ENCODE data around the gene COL23A1.

The COL23A1 gene

DNA sequence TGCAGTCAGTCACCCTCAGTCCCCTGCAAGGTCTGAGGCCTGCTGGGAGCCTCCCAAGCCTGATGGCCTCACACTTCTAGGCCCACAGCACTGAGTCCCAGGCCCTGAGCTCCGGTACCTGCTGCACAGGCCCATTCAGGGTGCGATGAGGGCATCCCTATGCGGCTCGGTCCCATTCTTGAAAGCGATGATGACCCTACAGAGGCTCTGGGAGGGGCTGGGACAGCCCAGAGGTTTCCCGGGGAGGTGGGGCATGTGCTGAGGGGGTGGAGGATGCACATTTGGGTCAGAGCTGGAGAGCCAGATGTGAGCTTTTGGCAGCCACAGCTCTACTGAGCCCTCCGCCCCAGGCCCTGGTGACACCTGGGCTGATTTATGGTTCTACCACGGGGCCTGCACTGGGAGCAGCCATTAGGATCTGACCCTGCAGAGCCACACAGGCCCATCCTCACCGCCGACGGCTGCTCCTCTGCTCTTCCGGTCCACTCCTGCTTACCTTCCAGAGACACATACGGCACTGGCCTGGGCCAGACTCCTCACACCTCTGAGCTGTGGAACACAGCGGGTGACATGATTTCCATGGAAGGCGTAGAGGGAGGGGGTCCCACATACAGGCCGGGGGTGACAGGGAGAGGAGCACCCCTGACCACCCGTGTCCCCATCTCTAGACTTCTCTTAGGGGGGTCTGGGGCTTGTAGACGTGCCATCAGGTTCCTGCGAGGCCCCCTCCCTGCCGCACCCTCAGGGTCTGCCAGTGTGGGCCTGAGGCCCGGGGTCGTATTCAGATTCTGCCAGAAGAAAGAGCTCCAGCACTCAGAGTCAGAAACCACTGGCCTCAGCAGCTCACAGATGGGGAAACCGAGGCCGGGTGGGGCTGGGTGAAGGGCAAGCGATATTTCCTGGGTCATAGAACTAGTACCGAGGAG, 53.4 kb downstream of the COL23A1 start:
- no peaks in the 10 kb centered on the region for H3K9me3 Mint-ChIP-seq
- no peaks in the 10 kb centered on the region for H3K27me3 Mint-ChIP-seq (ENCODE audit: low read depth)
- H3K4me3 Mint-ChIP-seq, result no peak overlapping the region
- H3K4me1 Mint-ChIP-seq (ENCODE audit: low read depth), result no peaks in the 10 kb centered on the region
- H3K36me3 Mint-ChIP-seq (ENCODE audit: low read depth), result no peaks in the 10 kb centered on the region
- no peak overlapping the region for H3K27ac Mint-ChIP-seq

DNA sequence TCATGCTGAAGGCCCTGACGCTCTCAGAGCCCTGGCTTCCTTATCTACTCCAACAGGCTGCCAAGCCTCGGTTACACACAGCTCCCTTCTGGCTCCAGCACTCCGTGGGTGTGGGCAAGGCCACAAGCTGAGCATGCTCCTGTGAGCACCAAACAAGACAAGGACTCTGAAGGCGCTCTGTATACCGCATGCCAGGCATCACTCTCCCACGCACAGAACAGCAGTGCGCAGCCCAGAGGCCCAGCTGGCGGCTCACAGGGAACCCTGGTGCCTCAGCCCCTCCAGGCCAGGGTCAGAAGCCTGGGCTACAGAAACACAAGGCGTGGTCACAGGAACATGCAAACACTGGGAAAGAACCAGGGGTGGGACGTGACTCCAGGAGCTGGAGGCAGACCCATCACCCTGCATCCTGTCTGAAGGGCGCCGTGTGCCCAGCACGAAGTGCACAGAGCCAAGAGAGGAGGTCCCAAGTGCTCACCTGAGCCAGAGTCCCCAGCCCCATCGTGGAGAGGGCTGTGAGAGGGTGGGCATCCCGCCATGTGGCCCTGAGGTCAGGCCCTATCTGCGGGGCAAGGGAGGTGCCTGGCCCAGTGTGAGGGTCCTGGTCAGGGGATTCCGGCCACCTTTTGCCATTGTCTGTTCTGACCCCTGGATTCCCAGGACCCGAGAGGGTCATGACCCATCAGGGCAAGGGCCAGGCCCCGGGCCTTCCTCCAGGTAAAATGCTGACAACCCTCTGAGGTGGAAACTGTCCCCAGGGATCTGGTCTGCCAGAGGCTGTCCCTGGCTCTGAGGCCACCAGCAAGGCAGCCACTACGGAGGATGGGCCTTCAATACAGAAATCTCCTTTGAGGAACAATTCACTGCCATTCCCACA, 54.7 kb downstream of the COL23A1 start:
- H3K36me3 Mint-ChIP-seq (ENCODE audit: low read depth), result no peaks in the 10 kb centered on the region
- no peak overlapping the region for H3K4me3 Mint-ChIP-seq
- no peaks in the 10 kb centered on the region for H3K27me3 Mint-ChIP-seq (ENCODE audit: low read depth)
- no peak overlapping the region for H3K27ac Mint-ChIP-seq
- no peaks in the 10 kb centered on the region for H3K4me1 Mint-ChIP-seq (ENCODE audit: low read depth)
- no peaks in the 10 kb centered on the region for H3K9me3 Mint-ChIP-seq

DNA sequence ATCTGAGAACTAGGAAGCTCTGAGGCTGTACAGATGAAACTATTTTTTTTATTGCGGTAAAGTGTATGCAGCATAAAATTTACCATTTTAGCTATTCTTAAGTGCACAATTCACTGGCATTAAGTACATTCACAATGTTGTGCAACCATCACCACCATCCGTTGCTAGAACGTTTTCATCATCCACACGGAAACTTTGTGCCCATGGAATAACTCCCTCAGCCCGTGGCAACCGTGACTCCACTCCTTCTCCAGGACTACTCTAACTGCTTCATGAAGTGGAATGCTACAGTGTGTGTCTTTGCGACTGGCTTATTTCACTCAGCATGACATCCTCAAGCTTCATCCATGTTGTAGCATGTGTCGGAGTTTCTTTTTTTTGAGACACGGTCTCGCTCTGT, 57.1 kb downstream of the COL23A1 start:
- H3K4me1 Mint-ChIP-seq (ENCODE audit: low read depth), result no peaks in the 10 kb centered on the region

DNA sequence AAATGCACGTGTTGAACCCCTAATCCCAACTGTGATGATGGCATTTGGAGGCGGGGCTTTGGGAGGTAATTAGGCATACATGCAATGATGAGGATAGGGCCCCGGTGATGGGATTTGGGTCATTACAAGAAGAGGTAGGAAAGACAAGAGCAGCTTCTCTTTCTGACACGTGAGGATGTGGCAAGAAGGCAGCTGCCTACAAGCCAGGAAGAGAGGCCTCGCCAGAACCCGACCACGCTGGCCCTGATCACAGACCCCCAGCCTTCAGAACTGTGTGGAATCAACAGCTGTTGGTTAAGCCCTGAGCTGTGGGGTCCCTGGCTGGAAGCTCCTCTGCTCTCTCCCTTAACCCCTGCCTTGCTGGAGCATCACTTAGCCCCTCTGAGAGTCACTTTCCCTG, 57.5 kb downstream of the COL23A1 start:
- H3K27ac Mint-ChIP-seq, result no peak overlapping the region
- H3K27me3 Mint-ChIP-seq (ENCODE audit: low read depth), result no peaks in the 10 kb centered on the region
- H3K9me3 Mint-ChIP-seq, result no peaks in the 10 kb centered on the region
- H3K4me1 Mint-ChIP-seq (ENCODE audit: low read depth), result no peaks in the 10 kb centered on the region
- no peak overlapping the region for H3K4me3 Mint-ChIP-seq
- H3K36me3 Mint-ChIP-seq (ENCODE audit: low read depth), result no peaks in the 10 kb centered on the region

More for the DNA sequence above, 57.1 kb downstream of the COL23A1 start:
- no peak overlapping the region for H3K4me3 Mint-ChIP-seq
- no peaks in the 10 kb centered on the region for H3K9me3 Mint-ChIP-seq
- no peak overlapping the region for H3K27ac Mint-ChIP-seq
- no peaks in the 10 kb centered on the region for H3K27me3 Mint-ChIP-seq (ENCODE audit: low read depth)
- no peaks in the 10 kb centered on the region for H3K36me3 Mint-ChIP-seq (ENCODE audit: low read depth)

DNA sequence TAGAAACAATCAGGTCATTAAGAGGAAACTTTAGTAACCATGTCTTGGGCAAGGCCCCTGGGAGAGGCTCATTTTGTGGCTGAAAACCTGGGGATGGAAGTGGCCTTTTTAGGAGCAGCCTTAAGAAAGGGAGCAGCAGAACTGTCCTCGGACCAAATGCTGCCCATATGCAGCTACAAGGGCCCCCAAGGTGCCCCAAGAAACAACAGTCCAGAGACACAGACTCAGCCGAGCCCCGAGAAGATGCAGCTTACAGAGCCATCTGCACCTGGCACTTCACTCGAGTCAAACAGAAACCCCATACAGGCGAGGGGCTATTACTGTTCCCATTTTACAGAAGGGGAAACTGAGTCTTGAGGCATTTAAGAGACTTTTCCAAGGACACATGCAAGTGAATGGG, 58.0 kb downstream of the COL23A1 start:
- H3K27ac Mint-ChIP-seq, result no peak overlapping the region
- no peaks in the 10 kb centered on the region for H3K27me3 Mint-ChIP-seq (ENCODE audit: low read depth)
- H3K4me1 Mint-ChIP-seq (ENCODE audit: low read depth), result no peaks in the 10 kb centered on the region
- no peak overlapping the region for H3K4me3 Mint-ChIP-seq
- no peaks in the 10 kb centered on the region for H3K9me3 Mint-ChIP-seq
- H3K36me3 Mint-ChIP-seq (ENCODE audit: low read depth), result no peaks in the 10 kb centered on the region

DNA sequence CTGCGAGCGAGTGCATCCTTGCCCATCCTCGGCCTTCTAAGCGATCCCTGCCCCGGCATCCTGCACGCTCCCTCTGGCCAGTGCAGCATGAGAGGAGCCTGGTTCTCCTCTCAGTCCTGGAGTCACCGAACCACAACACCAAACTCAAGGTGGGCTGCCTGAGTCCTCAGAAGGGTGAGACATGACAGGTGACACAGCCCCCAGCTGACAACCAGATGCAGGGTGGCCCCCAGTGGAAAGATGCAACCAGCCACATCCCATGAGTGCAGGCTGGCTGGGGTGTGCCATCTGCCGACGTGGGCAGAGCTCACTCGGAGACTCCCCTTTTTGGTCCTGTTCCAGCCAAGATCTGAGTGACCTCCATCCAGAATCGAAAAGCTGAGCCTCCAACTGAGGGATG, 58.4 kb downstream of the COL23A1 start:
- Mint-ChIP-seq H3K27me3 (ENCODE audit: low read depth) (no peaks in the 10 kb centered on the region), H3K4me1 (ENCODE audit: low read depth) (no peaks in the 10 kb centered on the region), H3K27ac (no peak overlapping the region), H3K4me3 (no peak overlapping the region), H3K36me3 (ENCODE audit: low read depth) (no peaks in the 10 kb centered on the region), H3K9me3 (no peaks in the 10 kb centered on the region)

DNA sequence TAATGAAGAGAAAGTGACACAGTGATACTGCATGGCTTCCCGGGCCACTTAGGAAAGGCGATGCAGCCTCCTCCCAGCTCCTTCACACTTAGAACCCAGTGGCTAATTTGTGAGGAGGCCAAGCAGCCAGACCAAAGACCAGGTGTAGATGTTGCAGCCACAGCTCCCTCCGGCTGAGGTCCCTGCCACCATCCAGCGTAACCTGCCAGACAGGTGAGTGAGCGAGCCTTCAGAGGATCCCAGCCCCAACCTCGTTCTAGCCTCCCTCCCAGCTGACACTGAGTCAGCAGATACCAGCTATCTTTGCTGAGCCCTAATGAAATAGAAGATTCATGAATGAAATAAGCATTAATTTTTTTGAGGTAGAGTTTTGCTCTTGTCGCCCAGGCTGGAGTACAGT, 59.7 kb downstream of the COL23A1 start:
- no peaks in the 10 kb centered on the region for H3K4me1 Mint-ChIP-seq (ENCODE audit: low read depth)
- no peaks in the 10 kb centered on the region for H3K27me3 Mint-ChIP-seq (ENCODE audit: low read depth)
- no peak overlapping the region for H3K27ac Mint-ChIP-seq
- no peaks in the 10 kb centered on the region for H3K36me3 Mint-ChIP-seq (ENCODE audit: low read depth)
- no peaks in the 10 kb centered on the region for H3K9me3 Mint-ChIP-seq
- H3K4me3 Mint-ChIP-seq, result no peak overlapping the region

DNA sequence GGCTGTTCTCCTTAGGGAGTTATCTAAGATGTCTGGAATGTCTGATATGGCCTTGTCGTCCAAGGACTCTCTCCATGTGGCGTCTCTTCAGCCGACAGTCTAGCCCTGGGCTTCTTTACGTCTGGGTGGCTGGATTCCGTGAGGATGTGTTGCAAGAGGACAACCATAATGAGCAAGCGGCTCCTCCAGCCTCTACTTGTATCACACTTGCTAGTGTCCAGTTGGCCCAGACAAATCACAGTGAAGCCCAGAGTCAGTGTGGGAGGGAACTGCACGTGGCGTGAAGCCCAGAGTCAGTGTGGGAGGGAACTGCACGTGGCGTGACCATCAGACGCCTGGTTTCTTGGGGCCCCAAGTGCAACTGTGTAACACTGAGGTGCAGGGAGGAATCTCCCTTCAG, 61.1 kb downstream of the COL23A1 start:
- H3K4me3 Mint-ChIP-seq, result no peak overlapping the region
- no peaks in the 10 kb centered on the region for H3K27me3 Mint-ChIP-seq (ENCODE audit: low read depth)

DNA sequence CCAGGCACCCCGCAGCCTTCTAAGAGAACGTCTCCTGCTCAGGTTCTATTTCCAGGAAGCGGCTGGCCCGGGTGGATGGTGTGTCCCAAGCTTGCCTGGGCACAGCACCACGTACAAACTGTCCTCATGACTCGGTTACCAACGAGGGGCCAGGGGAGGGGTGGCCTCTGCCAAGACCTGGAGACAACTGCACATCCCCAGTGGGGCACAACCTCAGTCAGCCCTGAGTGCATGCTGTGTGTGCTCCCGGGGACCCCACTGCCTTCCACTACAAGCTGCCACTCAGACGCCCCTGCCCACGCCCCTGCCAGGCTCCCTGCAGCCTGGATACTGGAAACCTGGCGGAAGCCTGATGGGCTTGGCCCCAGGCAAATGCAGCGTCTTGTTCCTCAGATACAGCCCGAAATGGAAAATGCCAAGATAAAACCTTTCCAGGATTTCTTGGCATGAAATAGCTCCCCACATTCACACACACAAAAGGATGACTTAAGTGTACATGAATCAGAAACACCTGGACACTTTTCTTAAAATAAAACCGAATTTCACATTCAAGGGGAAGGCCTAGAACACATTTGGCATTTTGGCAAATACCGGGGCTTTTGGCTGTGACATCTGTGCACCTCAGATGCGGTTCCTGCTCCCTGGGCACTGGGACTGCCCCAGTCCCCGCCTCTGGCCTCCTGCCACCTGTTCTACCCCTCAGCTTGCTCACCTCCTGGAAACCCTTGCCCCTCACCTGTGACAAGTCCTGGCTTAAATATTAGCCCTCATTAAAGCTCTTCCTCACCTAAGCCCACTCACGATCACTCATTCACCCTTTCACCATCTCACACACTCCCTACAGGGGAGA, 62.5 kb downstream of the COL23A1 start:
- Mint-ChIP-seq H3K4me1 (ENCODE audit: low read depth) (no peaks in the 10 kb centered on the region), H3K27ac (no peak overlapping the region), H3K9me3 (no peaks in the 10 kb centered on the region), H3K4me3 (no peak overlapping the region), H3K27me3 (ENCODE audit: low read depth) (no peaks in the 10 kb centered on the region), H3K36me3 (ENCODE audit: low read depth) (no peaks in the 10 kb centered on the region)

More for the DNA sequence above, 61.1 kb downstream of the COL23A1 start:
- Mint-ChIP-seq H3K9me3 (no peaks in the 10 kb centered on the region), H3K36me3 (ENCODE audit: low read depth) (no peaks in the 10 kb centered on the region), H3K4me1 (ENCODE audit: low read depth) (no peaks in the 10 kb centered on the region), H3K27ac (no peak overlapping the region)

DNA sequence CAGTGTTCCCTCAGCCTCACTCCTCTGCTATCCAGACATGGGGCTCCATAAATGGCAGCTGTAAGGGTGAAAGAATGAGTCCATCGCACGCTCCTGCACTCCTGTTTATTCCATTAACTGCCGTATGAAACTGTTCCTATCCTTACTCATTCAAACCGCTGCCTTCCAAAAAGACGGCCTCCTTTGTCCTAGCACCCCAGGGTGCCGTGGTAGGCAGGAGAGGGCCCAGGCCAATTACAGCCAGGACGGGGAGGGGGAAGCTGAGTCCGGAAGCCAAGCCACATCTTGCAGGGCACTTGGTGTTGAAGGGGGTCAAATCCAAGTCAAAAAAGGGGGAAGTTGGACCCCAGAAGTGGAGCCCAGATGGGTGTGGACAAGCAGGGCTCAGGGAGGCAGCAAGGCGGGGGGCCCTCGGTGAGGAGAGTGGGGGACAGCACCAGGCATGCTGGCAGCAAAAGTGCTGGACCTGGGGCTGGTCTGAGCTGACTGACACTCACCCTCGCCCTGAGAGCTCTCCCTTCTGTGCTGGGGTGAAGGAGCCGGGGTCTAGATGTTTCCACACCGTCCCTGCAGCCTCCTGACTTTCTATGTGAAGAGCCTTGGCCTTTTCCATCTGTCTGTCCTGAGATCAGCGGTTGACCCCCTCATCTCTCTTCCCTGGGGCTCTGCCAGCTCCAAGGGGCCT, 63.3 kb downstream of the COL23A1 start:
- no peak overlapping the region for H3K27ac Mint-ChIP-seq
- H3K4me3 Mint-ChIP-seq, result no peak overlapping the region
- no peaks in the 10 kb centered on the region for H3K27me3 Mint-ChIP-seq (ENCODE audit: low read depth)
- H3K4me1 Mint-ChIP-seq (ENCODE audit: low read depth), result no peaks in the 10 kb centered on the region
- no peaks in the 10 kb centered on the region for H3K9me3 Mint-ChIP-seq
- no peaks in the 10 kb centered on the region for H3K36me3 Mint-ChIP-seq (ENCODE audit: low read depth)

DNA sequence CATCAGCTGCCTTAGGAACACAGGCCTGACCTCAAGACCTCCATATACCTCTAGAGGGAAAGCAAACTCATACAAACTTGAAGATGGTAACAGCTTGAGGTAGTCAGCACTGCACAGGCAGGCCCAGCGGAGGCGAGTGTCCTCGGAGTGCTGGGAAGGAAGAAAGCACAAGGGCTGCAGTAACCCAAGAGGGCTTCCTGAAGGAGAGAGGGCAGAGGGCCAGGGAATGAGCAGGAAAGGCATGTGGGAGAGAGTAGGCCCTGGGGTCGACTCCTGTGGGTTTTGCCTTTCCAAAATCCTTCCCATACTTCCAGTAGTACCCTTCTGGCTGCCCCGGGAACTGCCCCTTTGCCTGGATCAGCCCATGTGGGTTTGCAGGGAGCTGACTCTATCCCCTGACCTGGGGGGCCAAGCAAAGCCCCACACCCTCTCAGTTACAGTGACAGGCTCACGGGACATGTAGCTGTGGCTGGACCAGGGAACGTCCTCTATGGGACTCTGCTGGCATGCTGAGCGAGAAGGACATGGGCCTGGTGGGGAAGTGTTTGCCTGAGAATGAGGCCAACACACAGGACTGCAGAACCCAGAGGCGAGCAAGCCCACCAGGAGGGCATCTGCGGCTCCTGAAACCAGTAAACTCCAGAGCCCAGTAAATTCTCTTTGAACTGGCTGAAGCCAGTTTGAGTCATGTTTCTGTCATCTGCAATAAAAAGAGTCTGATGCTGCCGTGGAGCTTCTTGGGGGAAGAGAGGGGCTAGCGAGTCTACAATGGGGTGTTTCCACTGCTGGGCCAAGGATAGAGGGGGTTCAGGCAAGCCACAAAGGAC, 64.1 kb downstream of the COL23A1 start:
- Mint-ChIP-seq H3K4me1 (ENCODE audit: low read depth) (no peaks in the 10 kb centered on the region), H3K4me3 (no peak overlapping the region), H3K27me3 (ENCODE audit: low read depth) (no peaks in the 10 kb centered on the region), H3K9me3 (no peaks in the 10 kb centered on the region), H3K36me3 (ENCODE audit: low read depth) (no peaks in the 10 kb centered on the region), H3K27ac (no peak overlapping the region)

DNA sequence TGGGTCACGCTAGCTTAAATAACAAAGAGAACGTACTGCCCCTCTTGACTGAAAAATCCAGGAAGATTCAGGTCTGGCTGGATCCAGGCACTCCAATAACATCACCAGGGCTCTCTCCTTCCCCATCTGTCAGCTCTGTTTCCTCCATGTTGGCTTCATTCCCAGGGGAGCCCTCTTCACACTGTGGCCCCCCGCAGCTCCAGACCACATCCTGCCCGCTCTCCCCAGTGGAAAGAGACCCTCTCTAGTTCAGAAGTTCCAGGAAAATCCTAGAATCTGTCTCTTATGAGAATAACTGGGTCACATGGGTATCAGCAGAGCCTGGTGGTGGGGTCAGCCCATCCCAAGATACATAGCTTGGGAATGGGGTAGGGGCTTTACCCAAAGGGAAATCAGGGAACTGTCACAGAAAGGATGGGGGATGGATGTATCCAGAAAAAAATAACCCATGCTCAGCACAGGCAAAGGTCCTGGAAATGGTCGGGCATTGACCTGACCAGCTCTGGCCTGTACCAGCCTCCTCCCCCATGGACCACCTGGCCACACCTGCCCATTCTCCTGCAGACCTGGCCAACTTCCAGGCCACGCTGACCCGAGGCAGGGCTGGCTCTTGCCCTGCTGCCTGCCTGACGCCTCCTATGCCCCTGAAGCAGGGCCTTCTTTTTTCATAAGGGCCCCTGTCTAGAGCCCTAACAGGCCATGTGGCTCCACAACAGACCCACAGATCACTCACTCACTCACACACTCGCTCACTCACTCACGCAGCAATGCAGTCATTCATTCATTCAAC, 65.9 kb downstream of the COL23A1 start:
- Mint-ChIP-seq H3K27ac (no peak overlapping the region), H3K4me3 (no peak overlapping the region), H3K27me3 (ENCODE audit: low read depth) (no peaks in the 10 kb centered on the region), H3K36me3 (ENCODE audit: low read depth) (no peaks in the 10 kb centered on the region), H3K9me3 (no peaks in the 10 kb centered on the region), H3K4me1 (ENCODE audit: low read depth) (no peaks in the 10 kb centered on the region)

DNA sequence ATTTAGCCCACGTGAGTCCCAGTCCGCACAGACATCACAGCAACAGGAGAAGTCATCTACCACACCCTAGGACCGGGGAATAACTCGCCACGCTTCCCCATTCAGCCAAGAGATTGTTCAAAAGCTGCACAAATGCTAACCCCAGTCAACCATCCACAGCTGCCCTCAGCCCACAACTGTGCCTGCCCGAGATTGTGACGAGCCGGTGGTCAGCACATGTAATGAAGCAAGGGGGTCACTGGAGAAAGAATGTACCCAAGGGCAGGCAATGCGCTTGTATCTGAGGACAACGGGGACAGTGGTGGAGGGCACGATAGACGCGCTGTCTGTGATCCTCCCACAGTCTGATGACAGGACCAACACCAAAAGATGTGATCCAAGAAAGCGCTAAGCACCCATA, 67.8 kb downstream of the COL23A1 start:
- Mint-ChIP-seq H3K27ac (no peak overlapping the region), H3K4me3 (no peak overlapping the region), H3K4me1 (ENCODE audit: low read depth) (no peaks in the 10 kb centered on the region), H3K9me3 (no peaks in the 10 kb centered on the region), H3K36me3 (ENCODE audit: low read depth) (no peaks in the 10 kb centered on the region), H3K27me3 (ENCODE audit: low read depth) (no peaks in the 10 kb centered on the region)
